SK-N-SH (cell line): ENCODE results near the gene CHPF2.

Experiments used
- CTCF ChIP-seq: fragments of 200-600 bp; sonication (generic); IDR thresholded peaks from 2 replicates; pipeline ENCODE4 v1.6.1; 2017; ENCODE audit warnings: antibody characterized with exemption, mild to moderate bottlenecking, moderate library complexity
- GATA2 ChIP-seq: sonication (generic); formaldehyde crosslinking; IDR thresholded peaks from 2 replicates; pipeline ENCODE4 v1.5.0; 2020; ENCODE audit warnings: mild to moderate bottlenecking, missing genetic modification reagents
- POLR2AphosphoS5 ChIP-seq: IDR thresholded peaks from 2 replicates; pipeline ENCODE4 v1.6.1; 2012; ENCODE audit warnings: low read depth, low read length
- RAD21 ChIP-seq: IDR thresholded peaks from 2 replicates; pipeline ENCODE4 v1.6.1; 2012; ENCODE audit warnings: mild to moderate bottlenecking, low read length
- REST ChIP-seq: IDR thresholded peaks from 2 replicates; pipeline ENCODE4 v1.6.1; 2012; ENCODE audit warnings: mild to moderate bottlenecking, low read depth, low read length, moderate library complexity

- TF ChIP-seq CTCF (no peak), REST (no peak), RAD21 (no peak), GATA2 (CRISPR knock-in tag) (no peak), POLR2AphosphoS5 (no peak)
Measured at GRCh38 chr7:151192002-151192539, 40.2 kb upstream of the CHPF2 start.
